KG1 (cell line): Measurements from ENCODE around the gene THADA.

Experiments used
- DNase-seq: peaks from one replicate; lab custom pipeline; 2025; lab: John Stamatoyannopoulos, UW

THADA gene

GRCh38 chr2:43180897-43181296 lies 414.9 kb downstream of the THADA start:
- DNase-seq, result no peak
